Right renal cortex interstitium (tissue), 3 donors: ENCODE measurements around the gene ACSBG1. TPM values are rescaled to one million over a fixed set of nuclear protein-coding genes. Genes with fewer than 3 reads are reported as not detected.

Experiments used
- DNase-seq, 3 donors: peaks; one replicate each; pipeline ENCODE4 v3.0.0-alpha.2; 2013; ENCODE audit warnings: low read depth in 3 of 3, low spot score in 2 of 3
- polyA plus RNA-seq, 3 donors: library from polyadenylated mRNA; unstranded; fragments of 120-200 nt; gene quantifications; one replicate each; pipeline ENCODE4 v1.2.1, GENCODE V29; 2013; ENCODE audit not compliant: insufficient read length in 3 of 3

The ACSBG1 gene, protein sequence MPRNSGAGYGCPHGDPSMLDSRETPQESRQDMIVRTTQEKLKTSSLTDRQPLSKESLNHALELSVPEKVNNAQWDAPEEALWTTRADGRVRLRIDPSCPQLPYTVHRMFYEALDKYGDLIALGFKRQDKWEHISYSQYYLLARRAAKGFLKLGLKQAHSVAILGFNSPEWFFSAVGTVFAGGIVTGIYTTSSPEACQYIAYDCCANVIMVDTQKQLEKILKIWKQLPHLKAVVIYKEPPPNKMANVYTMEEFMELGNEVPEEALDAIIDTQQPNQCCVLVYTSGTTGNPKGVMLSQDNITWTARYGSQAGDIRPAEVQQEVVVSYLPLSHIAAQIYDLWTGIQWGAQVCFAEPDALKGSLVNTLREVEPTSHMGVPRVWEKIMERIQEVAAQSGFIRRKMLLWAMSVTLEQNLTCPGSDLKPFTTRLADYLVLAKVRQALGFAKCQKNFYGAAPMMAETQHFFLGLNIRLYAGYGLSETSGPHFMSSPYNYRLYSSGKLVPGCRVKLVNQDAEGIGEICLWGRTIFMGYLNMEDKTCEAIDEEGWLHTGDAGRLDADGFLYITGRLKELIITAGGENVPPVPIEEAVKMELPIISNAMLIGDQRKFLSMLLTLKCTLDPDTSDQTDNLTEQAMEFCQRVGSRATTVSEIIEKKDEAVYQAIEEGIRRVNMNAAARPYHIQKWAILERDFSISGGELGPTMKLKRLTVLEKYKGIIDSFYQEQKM
- 1 to 10 TPM in 1 of 3 donors, under 1 TPM in 2; 0.34 to 1.1 (median 0.74) TPM for polyA plus RNA-seq

DNA sequence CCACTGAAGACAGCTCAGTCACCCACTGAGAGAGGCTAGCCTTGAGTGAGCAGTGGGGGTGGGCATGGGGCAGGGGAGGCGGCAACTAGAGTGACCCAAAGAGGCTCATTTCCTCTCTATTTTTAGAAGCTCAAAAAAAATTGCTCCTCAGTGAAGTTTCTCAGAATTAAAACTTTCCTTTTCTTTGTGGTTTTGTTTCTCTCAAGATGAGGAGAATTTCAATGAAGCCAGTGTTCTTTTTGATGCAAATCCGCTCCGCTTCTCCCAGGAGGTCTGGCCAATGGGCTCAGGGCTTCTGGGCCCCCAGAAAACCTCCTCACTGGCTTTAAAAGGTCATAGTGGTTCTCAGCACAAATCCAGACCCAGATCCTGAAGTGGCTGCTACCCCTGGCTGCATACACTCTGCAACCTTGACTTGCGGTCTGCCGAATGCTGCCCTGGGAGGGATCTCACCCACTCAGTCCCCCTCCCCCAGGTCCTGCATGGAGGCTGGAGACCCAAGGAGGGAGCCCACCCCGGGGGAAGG lies at the start of gene ACSBG1:
Gene ACSBG1 (minus strand): TSS at position 51 of the 526 bp plus-strand sequence. CDS start 64 bp downstream, outside the sequence.
- DNase-seq: no peak

GRCh38 chr15:78282324-78282723 lies 48.0 kb upstream of the ACSBG1 start:
- DNase-seq: no peak

DNA sequence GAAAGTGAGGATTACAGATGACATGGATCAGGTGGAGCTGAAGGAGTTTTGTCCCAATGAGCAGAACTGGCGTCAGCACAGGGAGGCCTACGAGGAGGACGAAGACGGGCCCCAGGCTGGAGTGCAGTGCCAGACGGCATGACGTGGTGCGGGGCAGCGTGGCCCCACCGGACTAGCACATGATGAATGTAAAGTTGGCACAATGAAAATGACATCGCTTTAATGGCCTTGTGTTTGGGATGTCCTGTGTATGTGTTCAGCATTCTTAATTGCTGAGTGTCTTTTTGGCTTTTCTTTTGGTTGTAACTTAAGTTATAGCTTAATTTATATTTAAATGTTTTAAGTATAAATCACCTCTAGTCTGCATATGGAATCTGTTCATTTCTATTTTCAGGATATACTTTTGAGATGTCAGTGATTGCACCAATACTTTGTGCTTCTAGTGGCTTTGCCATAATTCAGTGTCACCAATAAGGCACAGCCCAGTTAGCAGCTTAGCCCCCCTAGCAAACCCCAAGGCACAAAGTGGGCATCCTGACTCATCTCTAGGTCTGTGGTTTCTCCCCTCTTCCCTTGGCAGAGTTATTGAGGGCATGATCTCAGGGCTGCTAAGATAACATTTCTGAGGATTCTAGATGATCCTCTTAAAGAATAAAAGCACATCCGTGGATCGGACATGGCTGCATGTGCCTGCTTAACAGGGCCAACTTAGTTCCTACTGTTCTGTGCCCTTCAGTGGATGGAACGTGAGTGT lies 46.1 kb upstream of the ACSBG1 start:
- no peak for DNase-seq

- DNase-seq: no peak
These were observed 41.9 kb upstream of the ACSBG1 start for GRCh38 chr15:78276064-78276943.

DNA sequence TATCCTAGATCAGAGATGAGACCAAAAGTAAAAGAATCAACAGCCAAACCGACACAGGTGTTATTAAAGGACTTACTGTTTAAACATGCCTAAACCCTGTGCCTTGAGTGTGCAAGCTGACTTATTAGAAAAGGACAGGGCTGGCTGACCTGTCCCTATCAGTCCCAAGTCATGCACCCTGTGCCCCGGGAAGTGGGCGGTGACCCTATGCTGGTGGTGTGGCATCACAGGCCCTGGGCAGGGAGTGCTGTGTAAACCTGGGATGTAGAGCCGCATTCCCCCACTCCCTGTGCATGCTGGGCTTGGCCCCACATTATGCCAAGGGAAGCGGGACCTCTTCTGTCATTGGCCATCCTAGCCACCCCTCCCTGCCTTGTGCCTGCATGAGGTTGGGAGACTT lies 40.6 kb upstream of the ACSBG1 start:
- no peak for DNase-seq

DNA sequence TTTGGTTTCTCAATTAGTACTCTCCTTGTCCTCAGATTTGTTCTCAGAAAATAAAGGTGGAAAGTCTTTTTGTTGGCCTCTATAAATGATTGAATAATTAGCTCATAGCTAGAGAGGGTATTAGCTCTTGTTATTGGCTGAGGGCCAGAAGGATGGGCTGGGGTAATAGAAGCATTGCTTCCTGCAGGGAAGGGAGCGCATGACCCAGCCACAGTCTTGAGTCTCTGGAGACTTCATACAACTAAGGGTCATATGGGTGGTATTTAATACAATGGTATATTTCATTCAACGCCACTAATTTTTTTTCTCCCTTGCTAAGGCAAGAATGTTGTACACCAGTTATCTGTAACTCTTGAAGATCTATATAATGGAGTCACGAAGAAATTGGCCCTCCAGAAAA lies 38.4 kb upstream of the ACSBG1 start:
- DNase-seq: no peak

GRCh38 chr15:78272316-78272715 lies 38.0 kb upstream of the ACSBG1 start:
- no peak for DNase-seq

DNA sequence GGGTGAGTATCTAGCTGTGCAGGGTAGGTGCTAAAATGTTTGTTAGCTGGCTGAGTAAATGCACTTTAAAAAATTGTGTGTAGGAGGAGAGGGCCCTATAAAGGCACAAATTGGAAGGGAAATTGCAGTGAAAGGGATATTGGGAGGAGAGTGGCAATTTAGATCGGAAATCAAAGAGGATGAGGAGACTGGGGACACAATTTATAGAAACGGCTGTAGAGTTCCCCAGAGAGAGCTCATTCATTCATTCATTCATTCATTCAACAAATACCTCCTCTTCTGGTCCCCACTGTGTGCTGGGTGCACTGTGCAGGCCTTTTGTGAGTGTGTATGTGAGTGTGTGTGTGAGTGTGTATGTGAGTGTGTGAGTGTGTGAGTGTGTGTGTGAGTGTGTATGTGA lies 32.4 kb upstream of the ACSBG1 start:
- no peak for DNase-seq

GRCh38 chr15:78266229-78266628 lies 31.9 kb upstream of the ACSBG1 start:
- DNase-seq: no peak

DNA sequence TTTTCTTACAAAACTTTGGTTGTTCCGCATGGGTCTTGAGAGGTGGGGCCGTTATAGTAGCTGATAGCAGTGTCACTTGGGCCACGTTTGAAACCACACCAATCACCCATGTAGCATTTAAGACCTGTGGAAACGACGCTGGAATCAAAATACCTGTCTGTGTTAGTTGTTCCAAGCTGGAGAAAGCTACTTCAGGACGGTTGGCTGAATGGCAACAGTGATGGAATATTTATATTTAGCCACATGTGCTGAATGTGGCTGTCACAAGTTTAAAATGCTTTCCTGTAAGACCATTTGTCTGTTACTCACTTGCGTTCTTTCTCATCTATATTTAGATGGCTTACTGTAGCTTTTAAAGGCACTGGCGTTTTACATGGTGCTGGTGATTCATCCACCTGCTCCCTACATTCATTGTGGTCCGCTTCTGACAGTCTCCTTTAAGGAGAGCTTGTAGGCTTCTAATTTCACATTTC lies 31.4 kb upstream of the ACSBG1 start:
- DNase-seq: no peak

DNA sequence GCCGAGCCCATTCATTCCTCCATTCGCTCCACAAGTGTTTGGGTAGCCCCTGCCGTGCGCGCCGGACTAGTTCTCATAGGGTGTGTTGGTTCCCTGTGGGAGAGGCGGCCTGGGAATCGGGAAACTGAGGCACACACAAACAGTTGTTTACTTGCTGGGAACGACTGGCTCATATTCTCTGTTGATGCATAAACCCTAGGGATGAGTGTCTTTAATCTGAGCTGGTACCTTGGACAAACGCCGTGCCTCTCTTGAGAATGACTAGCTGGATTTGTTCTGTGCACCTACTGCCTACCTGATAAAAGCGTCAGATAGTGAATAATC lies 30.7 kb upstream of the ACSBG1 start:
- DNase-seq: no peak

DNA sequence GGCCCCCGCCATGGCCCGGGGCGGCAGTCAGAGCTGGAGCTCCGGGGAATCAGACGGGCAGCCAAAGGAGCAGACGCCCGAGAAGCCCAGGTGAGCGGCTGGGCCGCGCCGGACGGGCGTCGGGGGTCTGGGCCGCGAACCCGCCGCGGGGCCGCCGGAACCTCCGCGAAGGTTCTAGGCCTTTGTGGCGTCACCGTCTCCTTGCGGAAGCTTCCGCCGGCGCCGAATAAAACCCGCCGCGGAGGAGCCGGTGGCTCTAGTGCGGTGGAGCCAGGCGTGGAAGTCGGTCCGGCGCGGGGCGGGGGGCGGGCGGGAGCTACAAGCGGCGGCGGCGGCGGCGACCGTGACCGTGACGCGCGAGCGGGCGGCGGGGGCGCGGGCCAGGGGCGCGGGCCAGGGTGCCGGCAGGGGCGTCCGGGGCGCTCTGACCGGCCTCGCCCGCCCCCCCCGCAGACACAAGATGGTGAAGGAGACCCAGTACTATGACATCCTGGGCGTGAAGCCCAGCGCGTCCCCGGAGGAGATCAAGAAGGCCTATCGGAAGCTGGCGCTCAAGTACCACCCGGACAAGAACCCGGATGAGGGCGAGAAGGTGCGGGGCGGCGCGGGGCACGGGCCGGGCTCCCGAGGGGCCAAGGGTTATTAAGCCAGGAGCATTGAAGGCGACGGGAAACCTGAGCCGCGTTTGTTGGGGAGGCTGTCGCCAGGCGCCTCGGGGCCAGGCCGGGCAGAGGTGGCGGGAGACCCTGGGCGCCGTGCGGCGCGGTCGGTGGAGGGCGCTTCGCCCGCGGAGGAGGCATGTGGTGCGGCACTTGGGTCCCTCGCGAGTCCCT lies 30.2 kb upstream of the ACSBG1 start, which contains the start of gene DNAJA4:
Gene DNAJA4 (plus strand): TSS at position 259 of the 833 bp plus-strand sequence. CDS start 202 bp downstream, at position 461.
- DNase-seq: no peak

DNA sequence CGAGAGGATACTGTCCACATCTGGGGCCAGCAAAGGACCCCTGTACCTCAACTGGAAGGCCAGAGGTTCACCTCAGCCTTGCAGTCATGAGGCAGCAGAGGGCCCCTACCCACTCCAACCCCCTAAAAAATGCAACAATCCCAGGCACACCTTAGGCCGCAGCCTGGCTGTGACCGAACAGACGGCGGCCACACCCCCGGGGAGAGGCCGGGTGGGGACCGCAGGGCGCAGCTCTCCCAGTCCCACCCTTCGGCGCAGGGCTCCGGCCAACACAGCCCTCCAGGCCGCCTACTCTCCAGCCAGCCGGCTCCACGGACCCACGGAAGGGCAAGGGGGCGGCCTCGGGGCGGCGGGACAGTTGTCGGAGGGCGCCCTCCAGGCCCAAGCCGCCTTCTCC lies 29.5 kb upstream of the ACSBG1 start:
- DNase-seq: no peak

GRCh38 chr15:78263351-78263781 lies 29.0 kb upstream of the ACSBG1 start:
- no peak for DNase-seq

DNA sequence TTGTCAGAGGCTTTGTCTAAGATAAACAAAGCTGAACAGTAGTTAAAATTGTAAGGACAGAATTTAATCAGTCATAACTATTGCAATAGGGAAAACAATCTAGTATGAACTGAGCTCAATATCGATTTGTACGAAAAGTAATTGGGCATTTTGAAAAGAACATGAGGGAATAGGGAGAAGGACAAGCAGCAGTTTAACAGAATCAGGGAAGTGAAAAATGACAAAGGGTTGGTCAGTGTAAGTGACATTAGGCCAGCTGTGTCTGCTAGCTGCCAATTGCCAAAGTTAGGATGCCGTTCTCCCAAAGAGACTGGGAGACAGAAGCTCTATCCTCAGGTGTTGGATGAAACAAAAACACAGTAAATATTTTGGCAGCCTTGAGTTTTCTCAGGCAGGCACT lies 26.7 kb upstream of the ACSBG1 start:
- no peak for DNase-seq

GRCh38 chr15:78260489-78260888 lies 26.1 kb upstream of the ACSBG1 start:
- no peak for DNase-seq

DNA sequence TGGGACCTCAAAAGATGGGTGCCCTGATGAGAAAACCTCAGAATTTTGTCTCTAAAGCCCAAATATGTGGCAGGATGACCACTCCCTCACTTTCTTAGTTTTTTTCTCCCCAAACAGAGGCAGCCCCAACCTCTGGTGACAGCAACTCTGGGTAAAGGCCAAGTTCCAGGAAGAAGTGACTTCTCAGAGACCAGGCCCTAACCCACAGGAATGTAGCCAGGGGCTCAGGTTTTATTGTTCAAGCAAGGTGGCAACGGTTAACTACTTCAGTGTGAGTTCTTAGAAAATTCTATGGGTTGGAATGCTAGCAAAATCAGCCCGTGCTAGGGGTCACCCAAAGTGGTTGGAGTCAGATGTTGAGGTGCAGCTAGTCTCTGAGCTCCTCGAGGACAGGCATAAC lies 24.9 kb upstream of the ACSBG1 start:
- no peak for DNase-seq

GRCh38 chr15:78257681-78258080 lies 23.3 kb upstream of the ACSBG1 start:
- DNase-seq: no peak

GRCh38 chr15:78256044-78256437 lies 21.7 kb upstream of the ACSBG1 start:
- no peak for DNase-seq
